SHP77 treated with DMSO at 0.1 percent for 48 hours (cell line): Measurements from ENCODE around the gene PTPRF.

Source experiments
- DNase-seq: peaks from one replicate; lab custom pipeline; 2025; lab: John Stamatoyannopoulos, UW

PTPRF gene

DNA sequence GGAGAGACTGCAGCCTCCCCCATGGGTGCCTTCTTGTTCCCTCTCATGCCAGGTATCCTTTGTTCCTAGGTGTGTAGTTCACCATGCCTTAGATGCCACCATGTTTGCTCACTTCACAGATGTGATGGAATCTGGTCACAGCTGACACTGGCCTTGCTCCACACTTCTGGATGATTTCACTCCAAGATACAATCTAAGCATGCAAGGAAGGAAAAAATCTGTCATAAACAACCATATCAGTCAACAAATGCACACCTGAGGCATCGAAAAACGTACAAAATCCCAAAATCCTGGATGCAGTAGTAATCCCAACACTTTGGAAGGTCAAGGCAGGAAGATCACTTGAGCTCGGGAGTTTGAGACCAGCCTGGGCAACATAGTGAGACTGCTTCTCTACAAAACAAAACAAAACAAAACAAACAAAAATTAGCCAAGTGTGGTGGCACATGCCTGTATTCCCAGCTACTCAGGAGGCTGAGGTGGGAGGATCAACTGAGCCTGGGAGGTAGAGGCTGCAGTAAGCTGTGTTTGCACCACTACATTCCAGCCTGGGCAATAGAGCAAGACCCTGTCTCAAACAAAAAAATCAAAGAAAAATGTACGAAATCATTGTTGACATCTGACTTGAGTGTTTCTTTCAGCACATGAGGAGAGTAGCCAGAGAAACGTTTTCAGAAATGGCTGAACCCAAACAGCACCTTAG is 17.1 kb upstream of the PTPRF start:
- DNase-seq, result no peak

DNA sequence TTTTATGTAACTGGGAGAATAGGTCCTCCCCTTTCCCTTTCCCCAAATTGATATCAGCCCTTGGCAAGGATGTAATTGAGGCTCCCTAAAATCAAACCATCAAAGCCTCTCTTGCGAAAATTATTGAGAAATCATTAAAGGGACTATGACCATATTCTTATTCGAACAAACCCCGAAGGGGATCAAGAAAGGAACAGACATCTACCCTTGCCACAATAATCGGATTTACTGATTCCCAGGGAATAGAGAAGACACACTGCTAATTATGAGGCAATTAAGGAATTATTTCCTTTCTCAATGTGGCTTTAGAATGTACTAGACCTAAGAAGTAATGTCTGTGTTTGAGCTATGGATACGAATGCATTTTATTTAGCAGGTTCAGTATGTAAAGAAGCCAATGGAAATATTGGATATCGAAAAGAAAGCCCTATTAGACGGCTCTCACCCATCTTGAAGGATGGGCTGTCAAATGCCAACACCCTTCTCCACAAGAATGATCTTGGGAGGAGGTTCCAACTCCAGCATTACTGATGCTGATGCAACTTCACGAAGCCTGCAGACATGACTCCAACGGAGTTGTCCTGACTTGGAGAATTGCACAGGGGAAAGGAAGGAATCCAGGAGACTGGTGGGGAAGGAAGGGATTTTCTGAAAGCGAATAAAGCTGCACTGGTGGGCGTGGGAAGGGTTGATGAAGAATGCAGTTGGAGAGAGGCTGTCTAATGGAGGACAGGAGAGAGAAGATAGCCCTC is 11.6 kb upstream of the PTPRF start:
- no peak for DNase-seq

GRCh38 chr1:43520100-43520778 is 10.4 kb upstream of the PTPRF start:
- no peak for DNase-seq

DNA sequence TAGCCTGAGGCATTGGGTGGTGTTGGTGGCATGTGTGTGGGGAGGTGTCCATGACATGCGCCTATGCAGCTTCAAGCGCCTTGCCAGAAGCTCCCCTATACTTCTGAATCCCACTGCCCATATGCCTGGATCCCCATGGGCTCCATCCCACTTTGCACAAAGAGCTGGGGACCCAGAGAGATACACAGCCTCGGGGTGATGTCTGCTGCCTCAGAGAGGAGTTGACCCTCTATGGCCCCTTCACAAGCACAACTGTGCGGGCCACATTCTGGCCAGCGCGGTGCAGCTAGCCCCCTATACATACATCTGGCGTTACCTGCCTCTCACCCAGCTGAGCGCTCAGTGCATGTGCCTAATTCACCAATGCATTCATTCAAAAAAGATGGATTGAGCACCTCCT is 9.6 kb upstream of the PTPRF start:
- no peak for DNase-seq

- no peak for DNase-seq
These were observed 8.9 kb upstream of the PTPRF start for GRCh38 chr1:43521756-43522155.

GRCh38 chr1:43522431-43522775 is 8.3 kb upstream of the PTPRF start:
- DNase-seq, result no peak

DNA sequence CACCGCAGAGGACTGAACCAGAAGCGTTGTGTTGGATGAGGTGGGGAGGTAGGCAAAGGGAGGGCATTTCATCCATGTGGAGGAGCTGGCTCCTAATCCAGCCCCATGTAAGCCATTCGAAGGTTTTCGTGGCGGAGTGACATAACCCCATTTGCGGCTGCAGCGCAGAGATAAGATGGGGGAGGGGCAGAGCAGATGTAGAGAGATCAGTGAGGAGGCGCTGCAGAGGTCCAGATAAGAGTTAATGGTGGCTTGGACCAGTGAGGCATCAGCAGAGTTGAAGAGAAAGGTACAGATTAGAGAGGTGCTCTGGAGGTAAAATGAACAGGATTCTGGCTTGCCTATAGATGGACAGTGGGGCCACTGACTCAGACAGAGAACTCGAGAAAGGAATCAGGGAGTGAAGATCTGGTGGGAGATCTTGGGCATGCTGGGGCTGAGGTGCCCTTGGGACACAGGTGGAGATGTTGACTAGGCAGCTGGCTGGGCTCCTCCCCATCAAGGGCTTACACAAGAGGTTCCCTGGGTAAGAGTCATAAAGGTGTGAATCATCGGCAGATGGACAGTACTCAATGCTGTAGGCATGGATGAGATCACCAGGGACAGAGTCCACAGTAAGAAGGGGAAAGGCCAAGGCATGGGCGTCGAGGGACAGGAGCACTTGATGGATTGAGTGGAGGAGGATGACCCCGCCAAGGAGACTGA is 7.8 kb upstream of the PTPRF start:
- peak; percentile 48 for DNase-seq

GRCh38 chr1:43524804-43525203 is 5.9 kb upstream of the PTPRF start:
- DNase-seq, result no peak

DNA sequence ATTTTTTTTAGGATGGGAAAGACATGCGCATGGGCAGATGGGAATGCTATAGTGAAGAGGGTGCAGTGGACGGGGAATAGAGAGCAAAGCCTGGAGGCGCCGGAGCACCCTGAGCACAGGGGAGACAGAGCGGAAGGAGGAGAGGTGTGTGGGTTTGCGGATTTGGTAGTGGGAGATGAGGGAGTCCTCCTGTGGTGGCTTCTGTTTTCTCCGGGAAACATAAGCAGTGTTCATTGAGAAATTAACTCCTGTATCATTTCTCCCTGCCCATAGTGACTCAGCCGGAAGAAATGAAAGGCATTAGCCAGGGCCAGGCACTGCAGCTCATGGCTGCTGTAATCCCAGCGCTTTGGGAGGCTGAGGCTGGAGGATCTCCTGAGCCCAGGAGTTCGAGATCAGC is 4.7 kb upstream of the PTPRF start:
- no peak for DNase-seq

DNA sequence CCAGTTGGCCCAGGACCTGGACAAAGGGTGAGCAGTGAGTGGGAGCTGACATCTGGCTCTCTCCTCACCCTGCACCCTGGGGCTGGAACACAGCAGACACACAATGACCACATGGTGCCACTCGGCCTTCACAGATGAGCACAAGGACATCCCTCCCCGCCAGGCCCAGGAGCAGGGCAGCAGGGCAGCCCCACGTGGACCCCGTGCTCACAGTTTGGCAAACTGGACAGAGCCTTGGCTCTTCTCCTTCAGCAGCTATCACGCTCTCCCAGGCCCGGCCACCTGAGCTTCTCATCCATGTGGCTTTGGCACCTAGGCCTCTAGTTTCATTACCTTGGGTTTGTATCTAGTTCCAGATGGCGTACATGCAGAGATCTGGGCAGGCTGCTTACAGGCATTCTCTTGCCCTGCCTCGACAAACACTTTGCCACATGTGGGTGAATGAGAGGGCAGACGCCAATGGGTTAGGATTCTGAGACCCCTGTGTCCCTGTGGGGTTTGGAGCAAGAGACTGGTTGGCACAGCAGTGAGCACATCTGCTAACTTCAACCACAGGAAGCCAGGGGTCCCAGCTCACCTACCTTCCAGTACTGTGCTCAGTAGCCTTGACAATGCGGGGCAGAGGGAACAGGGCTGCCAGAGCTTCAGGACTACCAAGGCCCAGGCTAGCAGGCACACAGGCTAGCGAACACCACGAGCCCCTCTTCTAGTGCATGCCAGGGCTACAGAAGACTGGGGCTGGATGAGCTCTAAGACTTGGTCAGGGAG is 3.4 kb upstream of the PTPRF start:
- no peak for DNase-seq

DNA sequence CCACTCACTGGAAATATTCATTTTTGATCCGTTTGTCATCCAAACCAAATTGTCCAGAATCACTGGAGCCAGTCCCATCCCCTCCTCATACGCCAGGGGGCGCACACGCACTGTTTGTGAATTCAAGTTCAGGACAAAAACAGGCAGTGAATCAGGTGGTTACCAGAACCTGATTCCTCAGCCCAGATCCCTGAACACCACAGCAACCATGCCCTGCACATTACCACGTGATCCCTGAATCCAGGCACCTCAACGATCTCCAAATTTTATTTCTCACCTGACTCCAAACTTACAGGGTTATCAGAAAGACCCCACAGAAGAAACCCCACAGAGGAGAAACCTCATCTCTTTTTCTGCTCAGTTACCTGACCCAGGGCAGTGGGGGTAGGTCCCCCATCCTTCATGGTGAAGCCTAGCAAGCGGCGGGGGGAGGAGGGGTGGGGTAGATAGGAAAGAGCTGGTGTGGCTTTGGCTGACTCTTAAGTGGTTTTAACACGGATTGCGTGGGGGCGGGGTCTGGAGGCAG is 1.4 kb upstream of the PTPRF start:
- peak; percentile 63 for DNase-seq

DNA sequence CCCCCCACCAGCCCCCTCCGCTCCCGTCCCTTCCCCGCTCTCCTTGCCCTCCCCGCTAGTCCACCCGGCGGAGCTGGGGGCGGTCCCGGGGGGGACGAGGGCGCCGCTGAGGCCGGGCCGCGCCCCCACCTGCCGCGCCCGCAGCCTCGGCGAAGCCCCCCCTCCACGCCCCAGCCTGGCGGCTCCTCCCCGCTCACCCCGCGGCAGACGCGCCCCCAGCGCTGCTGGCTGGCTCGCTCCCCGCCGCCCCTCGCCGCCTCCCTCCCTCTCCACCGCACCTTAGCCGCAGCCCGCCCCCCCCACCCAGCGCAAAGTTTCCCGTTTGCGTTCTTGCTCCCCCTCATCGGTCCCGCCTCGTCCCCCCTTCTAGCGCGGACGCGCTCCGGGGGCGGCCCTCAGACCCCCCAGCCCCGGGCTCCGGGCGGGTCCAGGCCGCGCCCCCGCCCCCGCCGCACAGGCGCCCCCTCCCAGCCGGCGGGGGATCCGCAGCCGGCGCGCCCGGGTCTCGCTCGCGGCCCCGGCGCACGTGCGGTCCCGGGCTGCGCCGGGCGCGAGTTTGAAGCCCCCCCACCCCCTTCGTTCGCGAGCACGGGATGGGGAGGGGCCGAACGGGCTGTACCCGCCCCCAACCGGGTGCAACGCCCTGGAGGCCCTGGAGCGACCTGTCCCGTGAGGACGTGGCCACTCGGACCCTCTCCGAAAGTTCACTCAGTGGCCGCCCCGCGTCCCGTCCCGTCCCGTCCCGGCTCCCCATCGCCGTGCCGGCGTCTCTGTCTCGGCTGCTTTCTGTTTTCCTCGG is 623 bp downstream of the PTPRF start:
- no peak for DNase-seq

DNA sequence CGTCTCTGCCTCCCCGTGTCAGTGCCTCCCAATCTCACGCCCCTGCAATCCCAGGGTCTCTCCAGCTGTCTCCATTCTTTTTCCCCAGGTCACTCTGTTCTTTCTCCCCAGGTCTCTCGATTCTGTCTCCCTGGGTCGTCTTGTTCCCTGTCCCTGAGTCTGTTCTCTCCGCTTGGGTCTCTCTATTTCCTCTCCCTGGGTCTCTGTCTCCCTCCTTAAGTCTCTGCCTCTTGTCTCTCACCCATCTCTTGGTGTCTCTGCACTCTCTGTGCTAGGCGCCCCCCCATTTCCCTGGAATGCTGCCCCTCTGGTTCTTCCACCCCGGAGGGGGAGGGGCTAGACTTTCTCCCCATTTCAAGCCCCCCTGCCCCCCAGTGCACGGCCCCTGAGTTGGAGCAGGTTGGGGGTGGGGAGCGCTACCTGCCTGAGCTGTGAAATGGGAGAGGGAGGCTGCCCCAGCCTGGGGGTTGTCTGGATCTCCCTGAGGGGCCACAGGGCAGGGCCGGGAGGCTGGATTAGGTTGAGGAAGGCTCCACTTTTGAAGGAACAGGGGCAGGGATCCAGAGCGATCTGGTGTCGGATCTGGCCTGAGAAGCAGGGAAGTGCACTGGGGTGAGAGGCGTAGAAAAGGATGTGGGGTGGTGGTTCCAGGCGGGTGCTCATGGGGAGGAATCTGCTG is 1.4 kb downstream of the PTPRF start:
- no peak for DNase-seq

DNA sequence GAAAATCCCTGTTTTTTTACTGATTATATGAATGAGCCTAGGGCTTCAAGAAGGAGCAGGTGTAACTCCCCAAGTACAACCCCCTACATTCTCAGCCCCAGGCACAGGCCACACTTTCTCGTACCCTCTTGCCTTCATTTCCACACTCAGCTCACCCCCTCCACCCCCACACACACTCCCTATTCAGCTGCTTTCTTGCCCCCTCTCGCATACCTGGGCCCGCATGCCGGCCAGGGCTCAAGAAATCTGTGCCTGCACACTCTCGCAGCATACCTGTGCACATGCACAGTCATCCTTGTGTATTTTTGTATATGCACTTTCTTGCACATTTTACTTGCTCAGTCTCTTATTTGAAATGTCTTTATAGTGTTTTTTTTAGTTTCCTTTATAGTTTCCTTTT is 2.0 kb downstream of the PTPRF start:
- DNase-seq, result no peak

DNA sequence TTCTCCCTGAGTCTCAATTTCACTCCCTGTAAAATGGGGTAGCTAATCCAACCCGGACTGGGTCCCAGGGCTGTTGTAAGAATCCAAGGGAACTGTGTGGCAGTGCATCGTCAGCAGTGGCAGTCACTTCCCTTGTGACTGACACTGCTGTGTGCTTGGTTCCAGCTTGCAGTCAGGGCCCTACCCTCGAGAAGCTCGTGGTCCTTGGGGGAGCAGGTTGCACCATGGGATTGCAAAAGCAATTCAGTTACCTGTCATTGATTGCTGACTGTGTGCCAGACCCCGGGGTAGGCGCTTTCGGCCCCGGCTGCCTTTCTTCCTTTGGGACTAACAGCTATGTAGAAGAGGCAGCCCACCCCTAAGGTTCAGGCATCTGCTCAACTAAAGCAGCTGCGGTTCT is 2.9 kb downstream of the PTPRF start:
- no peak for DNase-seq

GRCh38 chr1:43534256-43534655 is 3.6 kb downstream of the PTPRF start:
- DNase-seq, result no peak

DNA sequence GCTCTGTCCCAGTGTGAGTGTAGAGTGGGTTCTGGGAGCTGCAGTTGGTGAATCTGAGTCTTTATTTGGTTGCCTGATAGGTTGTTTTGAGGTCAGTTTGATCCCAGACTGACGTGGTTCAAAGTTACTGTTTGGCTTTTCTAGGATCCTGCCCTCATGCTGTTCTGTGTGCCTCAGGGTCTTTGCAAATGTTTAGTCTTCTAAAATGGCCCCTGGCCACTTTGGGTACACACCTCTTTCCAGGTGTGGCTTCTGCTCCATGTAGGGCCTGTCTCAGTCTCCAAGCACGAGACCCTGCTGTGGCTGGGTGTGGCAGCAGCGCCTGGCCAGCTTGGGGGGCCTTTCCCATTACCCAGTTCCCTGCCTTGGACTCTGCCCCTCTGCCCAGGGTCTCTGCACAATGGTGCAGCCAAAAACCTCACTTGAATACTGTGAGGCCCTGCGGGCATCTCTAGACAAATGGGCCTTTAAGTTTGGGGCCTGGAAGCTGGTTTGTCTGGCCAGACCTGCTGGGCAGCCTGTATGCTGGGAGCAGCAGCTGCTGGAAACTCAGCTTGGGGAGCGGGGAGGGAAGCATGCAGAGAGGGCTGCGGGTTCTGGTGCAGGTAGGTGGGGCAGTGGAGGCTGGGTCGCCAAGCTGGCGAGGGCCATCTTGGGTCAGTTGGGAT is 5.6 kb downstream of the PTPRF start:
- DNase-seq, result no peak

GRCh38 chr1:43536864-43537358 is 6.2 kb downstream of the PTPRF start:
- DNase-seq, result no peak

DNA sequence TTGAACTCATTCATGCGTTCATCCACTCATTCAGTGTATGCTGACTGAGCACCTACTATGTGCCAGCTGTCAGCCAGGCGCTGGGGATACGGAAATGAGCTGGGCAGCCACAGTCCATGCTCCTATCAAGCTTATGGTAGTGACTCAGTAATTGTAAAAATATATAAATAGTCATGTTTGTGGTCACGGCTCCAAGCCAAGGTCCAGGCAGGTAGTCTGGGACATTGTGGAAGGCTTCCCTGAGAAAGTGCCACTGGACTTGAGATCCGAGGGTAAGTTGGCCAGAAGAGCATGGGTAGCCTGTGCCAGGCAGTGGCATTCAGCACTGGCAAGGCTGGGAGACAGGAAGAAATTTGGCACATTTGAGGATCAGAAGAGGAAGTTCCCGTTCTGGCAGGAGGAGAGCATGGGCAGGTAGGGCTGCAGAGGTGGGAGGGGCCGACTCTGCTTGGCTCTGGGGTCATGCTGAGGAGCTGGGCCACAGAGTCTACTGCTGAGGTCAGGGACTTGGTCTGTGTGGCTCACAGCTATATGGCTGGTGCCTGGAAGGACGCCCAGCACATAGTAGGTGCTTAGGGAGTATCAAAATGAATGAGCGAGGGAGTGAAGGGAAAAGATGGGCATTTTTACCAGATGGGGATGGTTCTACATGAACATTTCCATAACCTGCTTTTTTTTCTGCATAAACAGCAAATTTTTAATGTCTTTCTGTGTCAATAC is 6.9 kb downstream of the PTPRF start:
- no peak for DNase-seq
